PC-9 (cell line): ENCODE results near the gene ALDH2. TPM values are rescaled to one million over a fixed set of nuclear protein-coding genes. Genes with fewer than 3 reads are reported as not detected.

ENCODE experiments used
- BruUV-seq: library from RNA; stranded (reverse); fragments of 400-500 nt; replicated peaks from 2 replicates; lab custom pipeline; 2021; lab: Mats Ljungman, UMichigan
- CTCF ChIA-PET: fragments of 300-600 bp; sonication (Branson Sonifier 250); formaldehyde crosslinking; loops from one replicate; lab custom pipeline; 2022; ENCODE audit warnings: antibody characterized with exemption; lab: Charles Lee
- POLR2A ChIA-PET: fragments of 300-600 bp; sonication (Branson Sonifier 250); formaldehyde crosslinking; loops from one replicate; lab custom pipeline; 2022; ENCODE audit warnings: antibody characterized with exemption; ENCODE audit not compliant: unreplicated experiment; lab: Charles Lee
- DNase-seq, 2 experiments: peaks; one replicate each; pipeline versions ENCODE4 v3.0.0 to v3.0.0-alpha.2; 2015 to 2022; ENCODE audit warnings: mixed read lengths in 1 of 2
- H2AFZ ChIP-seq: fragments of 200-600 bp; sonication (generic); 2 replicates; pipeline ENCODE4 v1.8.1; 2017; ENCODE audit warnings: antibody characterized with exemption
- H3F3A ChIP-seq: fragments of 200-600 bp; sonication (generic); 2 replicates; pipeline ENCODE4 v1.8.1; 2017; ENCODE audit warnings: antibody characterized with exemption, mild to moderate bottlenecking, low read depth; ENCODE audit not compliant: insufficient read depth
- H3K27ac ChIP-seq: fragments of 200-600 bp; sonication (generic); 2 replicates; pipeline ENCODE4 v1.6.1; 2016; ENCODE audit warnings: mixed run types
- H3K27me3 ChIP-seq: fragments of 200-600 bp; sonication (generic); 2 replicates; pipeline ENCODE4 v1.6.1; 2016; ENCODE audit warnings: low read depth, mixed run types; ENCODE audit not compliant: insufficient read depth
- H3K36me3 ChIP-seq: fragments of 200-600 bp; sonication (generic); 2 replicates; pipeline ENCODE4 v1.6.1; 2016; ENCODE audit warnings: low read depth, mixed run types
- H3K4me1 ChIP-seq: fragments of 200-600 bp; sonication (generic); replicated peaks from 2 replicates; pipeline ENCODE4 v1.6.1; 2016; ENCODE audit warnings: mixed run types; ENCODE audit not compliant: insufficient read depth
- H3K4me2 ChIP-seq: fragments of 200-600 bp; sonication (generic); 2 replicates; pipeline ENCODE4 v1.6.1; 2017; ENCODE audit warnings: mixed run types
- H3K4me3 ChIP-seq: fragments of 200-600 bp; sonication (generic); 2 replicates; pipeline ENCODE4 v1.6.1; 2016; ENCODE audit warnings: mixed run types
- H3K79me2 ChIP-seq: fragments of 200-600 bp; sonication (generic); 2 replicates; pipeline ENCODE4 v1.6.1; 2017; ENCODE audit warnings: low read depth, mixed run types
- H3K9me2 ChIP-seq: fragments of 200-600 bp; sonication (generic); 2 replicates; pipeline ENCODE4 v1.8.1; 2017; ENCODE audit warnings: mild to moderate bottlenecking; ENCODE audit not compliant: insufficient read depth
- H3K9me3 ChIP-seq: fragments of 200-600 bp; sonication (generic); 2 replicates; pipeline ENCODE4 v1.8.1; 2016; ENCODE audit warnings: low read depth; ENCODE audit not compliant: insufficient read depth
- H4K20me1 ChIP-seq: fragments of 200-600 bp; sonication (generic); 2 replicates; pipeline ENCODE4 v1.8.1; 2017; ENCODE audit not compliant: insufficient read depth
- EZH2 ChIP-seq: fragments of 200-600 bp; sonication (generic); IDR thresholded peaks from 2 replicates; pipeline ENCODE4 v1.8.0; 2017; ENCODE audit warnings: antibody characterized with exemption, low read depth
- intact Hi-C: fragments of 100-400 bp; cut with micrococcal nuclease; formaldehyde crosslinking; loops from one replicate; pipeline ENCODE4 v1.10.0; 2022; ENCODE audit not compliant: unreplicated experiment
- total RNA-seq: library from RNA; stranded (reverse); gene quantifications from 2 replicates; pipeline ENCODE4 v1.2.3, GENCODE V29; 2021
- TF ChIP-seq, protein P1 (sequence below): fragments of 200-600 bp; sonication (generic); conservative IDR thresholded peaks from 2 replicates; pipeline ENCODE4 v1.6.1; 2017; ENCODE audit warnings: mixed run types, antibody characterized with exemption, mild to moderate bottlenecking, moderate library complexity

The ALDH2 gene
- total RNA-seq, 1 experiment from 2014 or later = 38.9 TPM

DNA sequence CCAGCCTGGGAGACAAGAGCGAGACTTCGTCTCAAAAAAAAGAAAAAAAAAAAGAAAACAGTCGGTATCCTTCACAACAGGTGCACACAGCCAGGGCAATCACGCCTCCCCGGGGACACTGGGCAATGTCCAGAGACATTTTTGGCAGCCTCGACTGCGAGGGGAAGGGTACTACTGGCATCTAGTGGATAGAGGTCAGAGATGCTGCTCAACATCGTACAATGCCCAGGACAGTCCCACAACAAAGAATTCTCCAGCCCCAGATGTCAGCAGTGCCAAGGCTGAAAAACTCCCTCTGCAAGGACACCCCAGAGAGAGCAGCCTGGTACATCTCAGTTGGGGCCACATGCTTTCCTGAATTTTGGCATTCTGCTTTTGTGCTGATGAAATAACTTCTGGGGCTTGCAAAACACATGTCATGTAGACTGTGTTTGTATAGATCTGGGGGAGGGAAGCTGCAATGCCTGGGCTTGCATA is 21.5 kb downstream of the ALDH2 start:
- H3K36me3 ChIP-seq = no peaks in the 10 kb centered on the region
- H3F3A ChIP-seq = no peaks in the 10 kb centered on the region
- no peak overlapping the region for H3K4me2 ChIP-seq
- no peaks in the 10 kb centered on the region for H3K79me2 ChIP-seq
- H3K4me3 ChIP-seq = no peak overlapping the region
- H3K27me3 ChIP-seq = no peaks in the 10 kb centered on the region
- no peaks in the 10 kb centered on the region for H3K4me1 ChIP-seq
- intact Hi-C loops = no loop called here
- H3K9me3 ChIP-seq = no peaks in the 10 kb centered on the region
- no peaks in the 10 kb centered on the region for H3K9me2 ChIP-seq
- no peak for DNase-seq
- CTCF ChIA-PET = interaction anchor here (0.6 to 0.7 kb wide), 3 partner anchors 30 to 1993 kb away, joined by 4 to 5 read pairs (median 4); no protein-coding TSS in a partner anchor
- TF ChIP-seq, protein P1, sequence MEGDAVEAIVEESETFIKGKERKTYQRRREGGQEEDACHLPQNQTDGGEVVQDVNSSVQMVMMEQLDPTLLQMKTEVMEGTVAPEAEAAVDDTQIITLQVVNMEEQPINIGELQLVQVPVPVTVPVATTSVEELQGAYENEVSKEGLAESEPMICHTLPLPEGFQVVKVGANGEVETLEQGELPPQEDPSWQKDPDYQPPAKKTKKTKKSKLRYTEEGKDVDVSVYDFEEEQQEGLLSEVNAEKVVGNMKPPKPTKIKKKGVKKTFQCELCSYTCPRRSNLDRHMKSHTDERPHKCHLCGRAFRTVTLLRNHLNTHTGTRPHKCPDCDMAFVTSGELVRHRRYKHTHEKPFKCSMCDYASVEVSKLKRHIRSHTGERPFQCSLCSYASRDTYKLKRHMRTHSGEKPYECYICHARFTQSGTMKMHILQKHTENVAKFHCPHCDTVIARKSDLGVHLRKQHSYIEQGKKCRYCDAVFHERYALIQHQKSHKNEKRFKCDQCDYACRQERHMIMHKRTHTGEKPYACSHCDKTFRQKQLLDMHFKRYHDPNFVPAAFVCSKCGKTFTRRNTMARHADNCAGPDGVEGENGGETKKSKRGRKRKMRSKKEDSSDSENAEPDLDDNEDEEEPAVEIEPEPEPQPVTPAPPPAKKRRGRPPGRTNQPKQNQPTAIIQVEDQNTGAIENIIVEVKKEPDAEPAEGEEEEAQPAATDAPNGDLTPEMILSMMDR = peak; percentile 34; the same call in 1 of the 2 replicates
- no peak for TF ChIP-seq EZH2
- H3K27ac ChIP-seq = no peak overlapping the region
- H2AFZ ChIP-seq = no peak overlapping the region
- no peaks in the 10 kb centered on the region for H4K20me1 ChIP-seq
- no TSS peak for BruUV-seq
- POLR2A ChIA-PET = no interaction called here

DNA sequence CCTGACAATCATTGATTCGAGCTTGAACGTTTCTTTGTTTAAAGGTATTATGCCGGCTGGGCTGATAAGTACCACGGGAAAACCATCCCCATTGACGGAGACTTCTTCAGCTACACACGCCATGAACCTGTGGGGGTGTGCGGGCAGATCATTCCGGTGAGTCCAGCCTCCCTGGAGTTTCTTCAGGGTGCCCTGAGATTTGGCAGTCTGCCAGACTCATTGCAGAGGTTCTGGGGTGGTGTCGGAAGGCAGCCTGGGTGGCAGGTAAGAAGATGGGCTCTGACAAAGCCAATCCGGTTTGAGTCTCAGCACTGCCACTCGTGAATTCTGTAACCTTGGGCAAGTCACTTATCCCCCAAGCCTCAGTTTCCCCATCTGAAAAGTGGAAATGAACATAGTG is 23.0 kb downstream of the ALDH2 start:
- Histone ChIP-seq H3F3A (no peaks in the 10 kb centered on the region), H3K27ac (no peak overlapping the region), H3K9me2 (no peaks in the 10 kb centered on the region), H3K27me3 (no peaks in the 10 kb centered on the region), H3K4me2 (no peak overlapping the region), H3K36me3 (no peaks in the 10 kb centered on the region), H3K4me3 (no peak overlapping the region), H3K9me3 (no peaks in the 10 kb centered on the region), H3K4me1 (no peaks in the 10 kb centered on the region), H4K20me1 (no peaks in the 10 kb centered on the region), H3K79me2 (no peaks in the 10 kb centered on the region), H2AFZ (no peak overlapping the region)
- DNase-seq = no peak
- TF ChIP-seq, protein P1 = no peak
- no peak for TF ChIP-seq EZH2
- CTCF ChIA-PET = no interaction called here
- POLR2A ChIA-PET = no interaction called here
- BruUV-seq = no TSS peak
- intact Hi-C loops = no loop called here

DNA sequence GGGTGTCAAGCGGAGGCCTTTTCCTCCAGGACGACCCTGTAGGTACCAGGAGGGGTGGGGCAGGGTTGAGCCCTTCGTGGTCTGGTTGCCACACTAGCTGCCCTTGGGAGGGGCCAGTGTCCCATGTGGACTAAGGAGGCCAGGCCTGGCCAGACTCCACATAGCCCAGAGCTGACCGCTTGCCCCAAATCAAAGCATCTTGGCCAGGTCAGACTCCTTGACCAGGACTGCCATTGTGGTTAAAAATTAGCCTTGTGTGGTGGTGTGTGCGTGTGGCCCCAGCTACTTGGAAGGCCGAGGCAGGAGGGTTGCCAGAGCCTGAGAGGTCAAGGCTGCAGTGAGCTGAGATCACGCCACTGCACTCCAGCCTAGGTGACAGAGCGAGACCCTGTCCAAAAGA is 24.8 kb downstream of the ALDH2 start:
- Histone ChIP-seq H3K36me3 (no peaks in the 10 kb centered on the region), H3K9me2 (no peaks in the 10 kb centered on the region), H4K20me1 (no peaks in the 10 kb centered on the region), H3K4me3 (no peak overlapping the region), H3K4me1 (no peaks in the 10 kb centered on the region), H3F3A (no peaks in the 10 kb centered on the region), H3K79me2 (no peaks in the 10 kb centered on the region), H2AFZ (no peak overlapping the region), H3K27me3 (no peaks in the 10 kb centered on the region), H3K4me2 (no peak overlapping the region), H3K27ac (no peak overlapping the region), H3K9me3 (no peaks in the 10 kb centered on the region)
- POLR2A ChIA-PET = no interaction called here
- CTCF ChIA-PET = no interaction called here
- no peak for DNase-seq
- intact Hi-C loops = no loop called here
- TF ChIP-seq EZH2 = no peak
- BruUV-seq = no TSS peak
